Measurements from ENCODE around the gene TACR2.

TACR2 gene

GRCh38 chr10:69372126-69372980 lies 44.4 kb downstream of the TACR2 start:
- no peak for DNase-seq (ENCODE audit: low read depth)

GRCh38 chr10:69367469-69367868 lies 49.2 kb downstream of the TACR2 start:
- no peak for DNase-seq (ENCODE audit: low read depth)

GRCh38 chr10:69366738-69367137 lies 50.0 kb downstream of the TACR2 start:
- DNase-seq (ENCODE audit: low read depth), result no peak

- no peak for DNase-seq (ENCODE audit: low read depth)
These were observed 52.3 kb downstream of the TACR2 start for GRCh38 chr10:69364232-69364940.

GRCh38 chr10:69363666-69364065 lies 53.1 kb downstream of the TACR2 start:
- no peak for DNase-seq (ENCODE audit: low read depth)

GRCh38 chr10:69362471-69362954 lies 54.2 kb downstream of the TACR2 start:
- DNase-seq (ENCODE audit: low read depth), result no peak

GRCh38 chr10:69361303-69361614 lies 55.5 kb downstream of the TACR2 start:
- DNase-seq (ENCODE audit: low read depth), result no peak

- no peak for DNase-seq (ENCODE audit: low read depth)
These were observed 56.0 kb downstream of the TACR2 start for GRCh38 chr10:69360485-69361302.

GRCh38 chr10:69359594-69359993 lies 57.1 kb downstream of the TACR2 start:
- no peak for DNase-seq (ENCODE audit: low read depth)

- no peak for DNase-seq (ENCODE audit: low read depth)
These were observed 57.6 kb downstream of the TACR2 start for GRCh38 chr10:69359148-69359547.

GRCh38 chr10:69358148-69358795 lies 58.4 kb downstream of the TACR2 start:
- DNase-seq (ENCODE audit: low read depth), result no peak

- DNase-seq (ENCODE audit: low read depth), result no peak
These were observed 60.5 kb downstream of the TACR2 start for GRCh38 chr10:69356187-69356586.

- no peak for DNase-seq (ENCODE audit: low read depth)
These were observed 62.6 kb downstream of the TACR2 start for GRCh38 chr10:69353977-69354635.
